LoVo (cell line): ENCODE data around the gene ITPKB.

Experiments used
- DNase-seq: peaks from one replicate; pipeline ENCODE4 v3.0.0-alpha.2; 2016; ENCODE audit warnings: low spot score

Gene ITPKB

GRCh38 chr1:226637147-226637935 is 101.7 kb downstream of the ITPKB start:
- DNase-seq = no peak

DNA sequence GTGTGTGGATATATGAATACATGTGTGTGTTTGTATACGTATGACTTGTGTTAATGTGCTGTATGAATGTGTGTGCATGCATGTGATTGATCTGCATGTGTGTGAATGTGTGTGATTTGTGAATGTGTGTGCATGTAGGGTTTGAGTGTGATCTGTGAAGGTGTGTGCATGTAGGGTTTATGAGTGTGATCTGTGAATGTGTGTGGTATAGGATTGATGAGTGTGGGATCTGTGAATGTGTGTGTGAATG is 102.3 kb downstream of the ITPKB start:
- DNase-seq = no peak

- no peak for DNase-seq
Measured at GRCh38 chr1:226635456-226635941, 103.6 kb downstream of the ITPKB start.

GRCh38 chr1:226634611-226635246 is 104.4 kb downstream of the ITPKB start:
- DNase-seq = no peak

GRCh38 chr1:226634166-226634588 is 104.9 kb downstream of the ITPKB start:
- peak; percentile 58 for DNase-seq

DNA sequence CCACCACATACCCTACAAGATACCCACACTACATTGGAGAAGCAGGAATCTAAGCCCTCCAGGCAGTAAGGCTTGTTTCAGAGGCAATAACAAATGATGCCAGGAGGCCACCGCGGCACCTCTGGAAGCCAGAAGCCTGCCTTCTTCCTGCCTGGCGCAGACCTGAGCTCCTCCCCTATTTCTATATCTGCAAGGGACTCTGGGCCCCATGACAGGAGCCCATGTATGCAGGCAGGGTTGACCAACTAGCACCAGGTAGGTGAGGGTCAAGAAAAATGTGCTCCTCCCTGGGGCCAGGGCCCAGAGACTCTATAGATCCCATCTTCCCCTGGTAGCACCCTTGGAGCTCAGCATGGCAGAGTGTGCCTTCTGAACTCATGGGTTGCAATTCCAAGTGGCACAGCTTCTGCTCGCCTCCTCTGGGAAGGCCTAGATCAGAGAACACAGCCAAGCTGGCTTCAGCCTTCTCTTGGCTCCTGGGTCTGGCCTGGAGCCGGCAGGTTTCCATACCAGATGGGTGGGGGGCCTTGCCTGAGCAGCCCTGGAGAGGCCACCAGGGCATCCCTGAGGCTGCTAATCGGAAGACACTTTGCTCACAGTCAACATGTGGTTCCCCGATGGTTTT is 105.4 kb downstream of the ITPKB start:
- DNase-seq = no peak

DNA sequence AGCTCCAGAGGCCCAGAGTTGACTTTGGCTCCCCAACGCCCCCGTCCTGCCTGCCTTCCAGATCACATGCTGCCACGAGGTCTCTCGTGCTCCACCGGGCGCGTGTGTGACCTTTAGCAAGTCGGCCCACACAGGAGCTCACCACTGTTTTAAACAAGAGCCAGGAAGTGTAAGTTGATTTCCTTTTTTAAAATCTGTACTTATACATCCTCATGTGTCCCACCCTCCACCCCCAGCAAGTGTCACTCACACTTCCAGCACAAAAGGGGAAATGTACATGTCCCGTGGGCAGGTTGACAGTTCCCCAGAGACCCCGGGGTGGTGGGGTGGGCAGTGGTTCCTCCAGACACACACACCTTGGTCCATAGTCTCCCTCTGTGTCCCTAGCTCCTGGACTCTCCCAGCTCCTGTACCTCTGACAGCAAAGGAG is 106.1 kb downstream of the ITPKB start:
- DNase-seq = no peak

DNA sequence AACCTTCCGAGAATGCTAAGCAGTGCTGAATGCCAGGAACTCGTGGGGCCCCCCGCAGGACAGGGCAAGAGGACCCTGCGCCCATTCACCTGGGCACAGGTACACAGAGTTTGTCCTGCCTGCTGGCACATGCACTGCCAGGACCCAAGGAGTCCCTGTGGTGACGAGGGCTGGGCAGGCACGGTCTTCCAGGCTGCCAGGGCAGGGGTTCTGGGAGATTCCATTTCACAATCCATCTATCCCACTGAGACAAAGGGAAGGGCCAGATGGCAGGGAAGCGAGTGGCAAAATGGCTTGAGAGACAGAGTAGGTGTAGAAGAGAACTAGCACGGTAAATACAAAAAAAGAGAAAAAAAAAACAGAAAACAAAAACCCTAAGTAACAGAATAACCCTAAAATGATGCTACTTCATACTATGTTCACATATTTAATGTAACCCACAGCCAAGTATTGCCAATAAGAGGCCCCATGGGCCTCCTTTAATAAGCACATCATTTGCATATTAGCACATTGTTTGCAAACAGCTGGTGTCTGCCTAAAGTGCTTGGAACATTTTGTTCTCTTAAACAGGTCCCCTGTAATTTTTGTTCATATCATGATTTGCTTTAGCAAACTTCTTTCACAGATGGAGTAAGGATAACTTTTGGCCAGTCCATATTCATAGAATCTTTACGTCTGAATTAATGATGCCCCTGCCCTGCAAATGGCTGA is 106.8 kb downstream of the ITPKB start:
- no peak for DNase-seq

- DNase-seq = no peak
Measured at GRCh38 chr1:226631229-226632000, 107.7 kb downstream of the ITPKB start.

DNA sequence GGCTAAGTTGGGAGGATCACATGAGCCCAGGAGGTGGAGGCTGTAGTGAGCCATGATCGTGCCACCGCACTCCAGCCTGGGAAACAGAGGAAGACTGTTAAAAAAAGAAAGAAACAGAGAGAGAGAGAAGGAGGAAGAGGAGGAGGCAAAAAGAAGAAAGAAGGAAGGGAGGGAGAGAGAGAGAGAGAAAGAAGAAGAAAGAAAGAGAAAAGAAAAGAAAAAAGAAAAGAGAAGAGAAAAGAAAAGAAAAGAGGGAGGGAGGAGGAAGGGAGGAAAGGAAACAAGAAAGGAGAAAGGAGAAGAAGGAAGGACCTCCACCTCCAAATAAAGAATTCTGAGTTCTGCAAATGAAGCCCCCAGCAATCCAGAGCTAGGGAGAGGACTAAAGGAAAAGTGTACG is 108.5 kb downstream of the ITPKB start:
- no peak for DNase-seq

GRCh38 chr1:226629896-226630550 is 109.1 kb downstream of the ITPKB start:
- no peak for DNase-seq

- no peak for DNase-seq
Measured at GRCh38 chr1:226629210-226629895, 109.7 kb downstream of the ITPKB start.

DNA sequence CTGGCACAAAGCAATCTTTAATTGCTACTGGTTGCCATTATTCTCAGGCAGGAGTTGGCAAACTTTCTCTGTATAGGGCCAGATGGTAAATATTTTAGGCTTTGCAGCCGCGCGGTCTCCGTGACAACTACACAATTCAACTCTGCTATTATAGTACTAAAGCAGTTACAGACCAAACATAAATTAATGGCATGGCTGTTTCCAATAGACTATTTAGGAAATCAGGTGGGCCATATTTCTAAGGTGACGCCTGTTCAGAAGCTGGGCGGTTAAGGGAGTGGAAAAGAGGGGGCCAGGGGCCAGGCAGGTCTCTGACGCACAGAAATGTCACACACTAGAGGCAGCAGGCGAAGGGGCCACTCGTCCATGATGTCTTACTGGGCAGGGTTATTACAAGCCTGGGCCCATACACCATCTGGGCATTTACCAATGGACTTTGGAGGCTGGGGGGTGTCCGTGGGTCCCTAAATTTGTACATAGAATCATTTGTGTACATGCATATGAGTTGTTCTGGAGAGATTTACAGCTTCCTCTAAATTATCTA is 110.4 kb downstream of the ITPKB start:
- DNase-seq = no peak

DNA sequence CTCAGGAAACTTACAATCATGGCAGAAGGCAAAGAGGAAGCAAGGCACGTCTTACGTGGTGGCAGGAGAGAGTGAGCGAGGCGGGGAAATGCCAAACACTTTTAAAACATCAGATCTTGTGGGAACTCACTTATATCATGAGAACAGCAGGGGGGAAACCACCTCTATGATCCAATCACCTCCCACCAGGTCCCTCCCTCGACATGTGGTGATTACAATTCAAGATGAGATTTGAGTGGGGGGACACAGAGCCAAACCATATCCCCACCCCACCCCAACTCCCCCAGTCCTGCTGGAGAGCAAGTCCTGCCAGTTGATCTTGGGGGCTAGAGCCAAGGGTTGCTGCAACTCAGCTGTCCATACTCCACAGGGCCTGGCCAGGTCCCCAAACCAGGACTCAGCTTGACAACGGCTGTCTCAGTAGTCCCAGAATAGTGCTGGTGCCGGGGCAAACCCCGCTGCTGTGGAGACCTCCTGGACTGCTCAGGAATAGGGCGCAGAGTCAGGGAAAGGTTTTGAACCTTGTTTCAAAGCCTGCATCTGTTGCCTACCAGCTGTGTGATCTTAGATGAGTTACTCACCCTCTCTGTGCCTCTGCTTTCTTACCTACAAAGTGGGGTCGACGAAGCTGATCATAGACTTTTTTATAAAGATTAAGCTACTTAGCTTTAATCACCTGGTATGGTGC is 111.0 kb downstream of the ITPKB start:
- no peak for DNase-seq

DNA sequence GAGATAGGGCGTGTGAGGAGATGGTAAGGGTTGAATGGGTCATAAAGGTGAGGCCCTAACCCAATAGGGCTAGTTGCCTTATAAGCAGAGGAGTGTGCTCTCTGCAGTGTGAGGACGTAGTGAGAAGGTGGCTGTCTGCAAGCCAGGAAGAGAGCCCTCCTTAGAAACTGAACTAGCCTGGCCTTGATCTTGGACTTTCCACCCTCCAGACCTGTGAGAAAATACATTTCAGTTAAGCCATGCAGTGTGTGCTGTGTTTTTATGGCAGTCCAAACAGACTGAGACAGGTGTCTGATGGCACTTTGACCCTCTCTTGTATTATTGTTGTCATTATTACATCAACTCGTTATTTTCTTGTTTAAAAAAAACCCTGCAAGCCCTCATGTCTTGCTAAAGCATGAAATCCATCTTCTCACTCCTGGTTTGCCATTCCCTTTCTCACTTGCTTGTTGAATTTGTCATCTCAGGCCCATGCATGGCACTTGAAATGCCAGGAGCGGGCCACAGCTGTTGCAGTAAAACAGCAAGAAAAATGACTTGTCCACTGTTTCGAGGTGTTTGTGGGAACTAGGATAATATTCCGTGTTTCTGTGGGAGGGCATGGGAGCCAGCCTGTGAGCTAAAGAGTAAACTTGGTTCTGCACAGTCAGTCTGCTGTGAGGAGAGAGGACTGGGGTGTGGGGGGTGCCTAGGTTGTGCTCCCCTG is 111.9 kb downstream of the ITPKB start:
- DNase-seq = no peak

DNA sequence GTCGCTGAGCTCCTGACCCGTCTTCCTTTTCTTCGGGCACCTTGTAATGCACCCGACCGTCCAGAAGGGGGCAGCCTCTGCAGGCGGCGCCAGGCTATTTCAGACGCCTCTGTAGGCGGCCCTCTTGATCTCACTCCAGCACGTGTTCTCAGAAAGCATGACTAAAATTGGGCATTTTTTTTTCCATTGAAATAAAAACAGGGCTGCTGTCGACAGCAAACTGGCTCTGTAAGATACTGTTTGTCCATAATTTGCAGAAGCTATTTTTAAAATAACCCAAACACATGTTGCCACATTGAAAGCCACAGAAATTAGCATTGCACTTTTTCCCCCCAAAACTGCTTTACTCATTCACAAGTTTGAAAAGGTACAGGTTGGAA is 112.5 kb downstream of the ITPKB start:
- peak; percentile 66 for DNase-seq

DNA sequence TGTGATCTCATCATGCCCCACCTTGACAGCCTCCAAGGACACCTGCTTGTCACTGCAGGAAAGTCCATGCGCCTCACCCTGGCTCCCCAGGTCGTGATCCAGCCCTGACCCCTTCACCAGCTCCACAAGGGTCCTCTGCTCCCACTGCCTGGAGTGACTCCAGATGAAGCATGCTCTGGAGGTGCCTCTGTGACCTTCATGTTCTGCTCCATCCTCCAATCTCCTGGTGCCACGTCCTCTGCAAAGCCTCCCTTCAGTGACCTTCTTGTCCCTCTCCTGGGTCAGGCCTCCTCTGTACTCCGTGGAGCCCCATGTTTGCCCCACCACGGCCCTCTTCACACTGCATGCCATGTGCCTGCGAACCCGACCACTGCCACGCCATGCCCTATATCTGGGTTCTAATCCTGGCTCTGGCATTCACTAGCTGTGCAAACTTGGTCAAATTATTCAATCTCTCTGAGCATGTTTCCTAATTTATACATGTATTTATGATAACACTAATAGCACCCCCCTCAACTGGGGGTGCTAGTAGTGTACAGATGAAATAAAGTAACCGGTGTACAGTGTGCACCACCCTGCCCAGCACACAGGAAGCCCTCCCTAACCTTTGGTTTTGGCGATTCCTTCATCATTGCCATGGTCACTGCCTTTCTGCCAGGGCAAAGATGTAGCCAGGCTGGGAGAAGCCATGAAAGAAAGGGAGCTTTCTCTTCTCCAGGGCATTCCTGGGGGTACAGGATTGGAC is 113.1 kb downstream of the ITPKB start:
- no peak for DNase-seq

DNA sequence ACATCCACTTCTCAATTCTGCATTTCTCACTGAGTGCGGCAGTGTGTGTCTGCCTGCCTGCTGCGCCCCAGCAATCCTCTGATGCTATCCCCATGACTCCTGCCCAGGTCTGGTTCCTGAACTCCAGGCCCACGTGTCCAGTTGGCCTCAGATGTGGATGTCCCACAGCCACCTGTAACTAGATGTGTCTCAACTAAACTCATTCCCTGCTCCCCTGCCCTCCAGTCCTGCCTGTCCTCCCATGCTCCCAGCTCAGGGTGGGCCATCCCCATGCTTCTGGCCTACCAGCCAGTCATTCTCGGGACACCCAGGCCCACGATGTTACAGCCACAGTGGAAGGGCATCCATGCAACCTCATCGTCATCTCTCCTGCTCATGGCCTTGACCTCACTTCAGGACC is 113.8 kb downstream of the ITPKB start:
- DNase-seq = no peak

GRCh38 chr1:226624526-226624925 is 114.6 kb downstream of the ITPKB start:
- no peak for DNase-seq
